GM18873 (cell line): Measurements from ENCODE around the gene GAS7.
"Not testable (repeated sequence)": the region's sequence is repeated elsewhere in the genome, so short reads cannot be mapped to it uniquely, and the experiment has no call there.

Experiments
- ATAC-seq: cut with Tn5 transposase; IDR thresholded peaks from one replicate; pipeline ENCODE4 v1.9.1; 2021; ENCODE audit warnings: mild to moderate bottlenecking, moderate library complexity, moderate number of reproducible peaks; ENCODE audit not compliant: unreplicated experiment, low FRiP score

The GAS7 gene

GRCh38 chr17:10116267-10116666 is 82.1 kb downstream of the GAS7 start:
- no peak for ATAC-seq

- ATAC-seq = no peak
These were observed 82.9 kb downstream of the GAS7 start for GRCh38 chr17:10115536-10115932.

GRCh38 chr17:10114931-10115535 is 83.4 kb downstream of the GAS7 start:
- no peak for ATAC-seq

- no peak for ATAC-seq
These were observed 85.4 kb downstream of the GAS7 start for GRCh38 chr17:10112962-10113361.

GRCh38 chr17:10111907-10112452 is 86.4 kb downstream of the GAS7 start:
- ATAC-seq = no peak

- no peak for ATAC-seq
These were observed 89.3 kb downstream of the GAS7 start for GRCh38 chr17:10109146-10109545.

GRCh38 chr17:10107316-10108165 is 90.9 kb downstream of the GAS7 start:
- ATAC-seq = no peak

GRCh38 chr17:10106067-10106466 is 92.3 kb downstream of the GAS7 start:
- no peak for ATAC-seq

GRCh38 chr17:10105513-10106001 is 92.8 kb downstream of the GAS7 start:
- ATAC-seq = no peak

GRCh38 chr17:10103712-10104111 is 94.7 kb downstream of the GAS7 start:
- ATAC-seq = no peak

- ATAC-seq = no peak
These were observed 95.6 kb downstream of the GAS7 start for GRCh38 chr17:10102817-10103216.

- ATAC-seq = no peak
These were observed 99.3 kb downstream of the GAS7 start for GRCh38 chr17:10099051-10099571.

- no peak for ATAC-seq
These were observed 101.8 kb downstream of the GAS7 start for GRCh38 chr17:10096596-10096995.

GRCh38 chr17:10095295-10095694 is 103.1 kb downstream of the GAS7 start:
- ATAC-seq = not testable (repeated sequence)

- ATAC-seq = no peak
These were observed 103.6 kb downstream of the GAS7 start for GRCh38 chr17:10094797-10095196.

GRCh38 chr17:10092595-10092994 is 105.8 kb downstream of the GAS7 start:
- no peak for ATAC-seq

GRCh38 chr17:10091046-10091445 is 107.4 kb downstream of the GAS7 start:
- ATAC-seq = no peak

- ATAC-seq = no peak
These were observed 109.1 kb downstream of the GAS7 start for GRCh38 chr17:10089196-10089804.

GRCh38 chr17:10088444-10088843 is 110.0 kb downstream of the GAS7 start:
- ATAC-seq = no peak

- no peak for ATAC-seq
These were observed 111.1 kb downstream of the GAS7 start for GRCh38 chr17:10087355-10087754.

GRCh38 chr17:10083864-10084263 is 114.5 kb downstream of the GAS7 start:
- ATAC-seq = no peak
